A549 treated with RU486 at 1 μM for 4 hours (cell line): ENCODE data around the gene AGK. TPM values are rescaled to one million over a fixed set of nuclear protein-coding genes. Genes with fewer than 3 reads are reported as not detected.

Source experiments
- total RNA-seq: library from RNA; stranded (reverse); fragments of 200-300 nt; extraction: Qiagen RNA extraction; gene quantifications from 5 replicates; pipeline ENCODE4 v1.2.3, GENCODE V29; 2022; ENCODE audit warnings: low read depth

AGK gene
- 28.0 to 33.8 TPM (median 29.1 TPM) in 5 replicates for total RNA-seq

GRCh38 chr7:141551094-141551781, at the start of gene AGK:
Gene AGK (plus strand): TSS chr7:141551410. CDS start chr7:141555467, 4,057 bp downstream.

GRCh38 chr7:141702047-141702567, 150.9 kb downstream of the AGK start, which contains the start of gene DENND11:
Gene DENND11 (minus strand): TSS chr7:141702166. CDS start chr7:141702153, 13 bp downstream.

Other genes with a start within 250 kb of the AGK start
- 4.4 to 7.1 TPM (median 6.4 TPM) in 5 replicates for gene DENND11, start 150.8 kb downstream of the AGK start, total RNA-seq
- not detected in 5 replicates for gene WEE2, start 156.9 kb downstream of the AGK start, total RNA-seq
- 275 to 353 TPM (median 306 TPM) in 5 replicates for gene SSBP1, start 186.9 kb downstream of the AGK start, total RNA-seq
- not detected in 5 replicates for gene TAS2R3, start 212.7 kb downstream of the AGK start, total RNA-seq
- gene TAS2R4, start 225.3 kb downstream of the AGK start, total RNA-seq = 0.09 to 0.27 TPM (median 0.15 TPM) in 5 replicates
- gene TAS2R5, start 238.8 kb downstream of the AGK start, total RNA-seq = 0.26 to 0.72 TPM (median 0.38 TPM) in 5 replicates